ENCODE results near the gene ANKRD39.

ANKRD39 gene

GRCh38 chr2:96888072-96889011 is 30.5 kb upstream of the ANKRD39 start:
- no peak for DNase-seq (ENCODE audit: low read depth in 1 of 2, low spot score in 1 of 2)

DNA sequence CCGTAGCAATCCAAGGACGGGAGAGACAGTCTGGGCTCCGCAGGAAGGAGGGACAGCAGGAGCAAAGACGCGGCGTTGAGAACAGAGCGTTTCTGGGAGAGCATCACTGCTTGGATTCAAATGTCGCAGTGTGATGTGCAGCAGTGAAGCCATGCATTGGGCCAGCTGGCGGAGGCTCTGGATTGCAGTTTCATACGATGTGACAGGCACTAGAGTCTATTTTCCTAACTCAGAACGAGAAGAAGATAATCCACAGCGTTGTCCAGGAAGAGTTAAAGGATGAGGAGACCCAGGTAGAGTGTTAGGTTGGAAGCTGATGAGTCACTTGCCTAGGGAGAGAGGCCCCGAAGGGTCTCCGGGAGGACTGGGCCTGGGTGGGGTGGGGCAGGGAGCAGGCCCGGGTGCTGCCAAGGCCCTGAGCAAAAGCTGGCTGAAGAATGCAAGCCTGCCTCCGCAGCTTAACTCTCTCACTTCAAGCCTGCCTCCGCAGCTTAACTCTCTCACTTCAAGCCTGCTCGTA is 29.7 kb upstream of the ANKRD39 start:
- no peak for DNase-seq (ENCODE audit: low read depth in 1 of 2, low spot score in 1 of 2)

- no peak for DNase-seq (ENCODE audit: low read depth in 1 of 2, low spot score in 1 of 2)
Observed at GRCh38 chr2:96885432-96886347, 27.9 kb upstream of the ANKRD39 start.

DNA sequence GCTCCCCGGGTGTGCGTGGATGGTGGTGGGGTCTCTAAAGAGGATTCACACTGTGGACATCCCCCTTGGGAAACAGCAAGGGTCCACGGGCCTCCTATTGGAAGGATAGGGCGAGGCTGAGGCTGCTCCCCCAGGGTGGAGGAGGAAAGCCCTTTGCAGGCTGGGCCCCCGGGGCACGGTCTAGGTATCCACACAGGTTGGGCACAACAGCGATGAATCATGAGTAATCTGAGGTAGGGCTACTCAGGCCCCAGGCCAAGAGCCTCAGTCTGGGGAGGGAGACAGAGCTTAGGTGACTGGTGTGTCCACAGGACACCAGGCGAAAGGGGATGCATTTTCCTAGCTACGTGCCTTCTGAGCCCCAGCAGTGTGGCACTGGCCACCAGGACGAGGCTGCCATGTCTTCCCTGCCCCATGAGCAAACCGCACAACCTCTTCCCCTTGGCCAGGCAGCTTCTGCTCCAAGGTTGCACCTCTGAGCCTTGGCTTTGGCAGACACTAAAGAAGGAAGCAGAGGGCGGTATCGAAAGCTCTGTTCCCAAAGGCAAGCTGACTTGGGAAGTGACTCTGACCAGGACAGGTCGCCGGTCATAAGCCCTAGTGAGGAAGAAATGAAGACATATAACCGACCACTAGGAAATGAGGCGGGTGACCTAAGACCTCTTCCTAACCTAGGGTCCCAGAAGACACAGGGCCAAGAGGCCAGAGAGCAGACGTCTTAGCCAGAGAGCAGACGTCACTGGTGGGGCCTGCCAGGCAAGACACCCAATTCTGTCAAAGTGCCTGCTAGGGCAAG is 26.7 kb upstream of the ANKRD39 start:
- no peak for DNase-seq (ENCODE audit: low read depth in 1 of 2, low spot score in 1 of 2)

DNA sequence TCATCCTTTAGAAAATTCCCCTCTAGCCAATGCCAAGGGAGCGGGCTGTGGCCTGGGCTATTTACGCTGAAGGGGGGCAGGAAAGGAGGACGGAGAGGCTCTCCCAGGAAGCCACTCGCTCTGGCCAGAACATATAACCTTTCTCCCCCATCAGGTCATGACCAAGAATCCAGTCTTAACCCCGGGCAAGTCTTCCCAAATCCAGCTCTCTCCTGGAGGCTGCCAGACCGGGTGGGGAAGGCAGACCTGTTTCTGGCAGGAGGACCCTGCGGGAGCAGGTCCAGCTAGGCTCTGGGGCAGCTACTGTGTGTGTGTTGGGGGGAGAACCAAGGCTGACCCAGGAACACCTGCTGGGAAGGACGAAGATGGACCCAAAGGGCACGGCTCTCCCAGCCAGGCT is 25.5 kb upstream of the ANKRD39 start:
- DNase-seq (ENCODE audit: low read depth in 1 of 2, low spot score in 1 of 2): no peak

GRCh38 chr2:96882906-96883305 is 25.1 kb upstream of the ANKRD39 start:
- DNase-seq (ENCODE audit: low read depth in 1 of 2, low spot score in 1 of 2): no peak

GRCh38 chr2:96882230-96882629 is 24.4 kb upstream of the ANKRD39 start:
- no peak for DNase-seq (ENCODE audit: low read depth in 1 of 2, low spot score in 1 of 2)

DNA sequence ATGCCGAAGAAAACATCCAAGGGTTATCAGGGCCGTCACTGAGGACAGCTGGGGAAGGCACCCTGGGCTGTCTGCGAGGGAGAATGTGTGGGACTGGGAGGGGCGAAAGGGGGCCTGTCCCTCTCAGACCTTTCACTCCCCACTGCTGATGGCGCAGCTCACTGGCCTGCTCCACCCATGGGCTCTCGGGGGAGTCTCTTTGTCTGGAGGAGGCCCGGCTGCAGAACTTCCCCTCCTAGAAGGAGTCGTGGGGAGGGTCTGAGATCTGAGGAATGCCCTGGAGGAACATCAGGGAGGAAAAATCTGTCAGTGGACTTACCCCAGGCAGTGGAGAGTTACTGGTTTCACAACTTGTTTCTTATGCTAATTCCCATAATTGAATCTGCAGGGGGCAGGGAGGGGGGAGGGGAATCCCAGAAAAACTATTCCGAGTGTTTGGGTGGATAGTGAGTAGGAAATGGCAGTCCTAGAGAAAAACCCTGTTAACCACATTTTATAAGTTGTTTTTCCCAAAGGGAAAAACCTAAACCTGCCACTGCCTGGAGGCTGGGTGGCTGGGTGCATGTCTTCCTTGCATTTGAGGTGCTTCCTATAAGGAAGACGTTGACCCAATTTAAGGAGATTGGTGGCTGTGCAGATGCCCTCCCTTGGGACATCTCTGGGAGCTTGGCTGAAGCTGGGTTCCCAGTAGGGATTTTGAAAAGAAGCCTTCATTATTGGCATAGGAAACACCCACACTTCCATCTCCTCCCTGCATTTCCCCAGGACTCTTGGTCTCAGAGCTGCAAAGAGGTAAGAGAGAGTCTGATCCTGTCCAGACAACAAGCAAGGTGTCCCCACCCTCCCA is 23.8 kb upstream of the ANKRD39 start:
- no peak for DNase-seq (ENCODE audit: low read depth in 1 of 2, low spot score in 1 of 2)

- DNase-seq (ENCODE audit: low read depth in 1 of 2, low spot score in 1 of 2): no peak
Observed at GRCh38 chr2:96880891-96881273, 23.1 kb upstream of the ANKRD39 start.

DNA sequence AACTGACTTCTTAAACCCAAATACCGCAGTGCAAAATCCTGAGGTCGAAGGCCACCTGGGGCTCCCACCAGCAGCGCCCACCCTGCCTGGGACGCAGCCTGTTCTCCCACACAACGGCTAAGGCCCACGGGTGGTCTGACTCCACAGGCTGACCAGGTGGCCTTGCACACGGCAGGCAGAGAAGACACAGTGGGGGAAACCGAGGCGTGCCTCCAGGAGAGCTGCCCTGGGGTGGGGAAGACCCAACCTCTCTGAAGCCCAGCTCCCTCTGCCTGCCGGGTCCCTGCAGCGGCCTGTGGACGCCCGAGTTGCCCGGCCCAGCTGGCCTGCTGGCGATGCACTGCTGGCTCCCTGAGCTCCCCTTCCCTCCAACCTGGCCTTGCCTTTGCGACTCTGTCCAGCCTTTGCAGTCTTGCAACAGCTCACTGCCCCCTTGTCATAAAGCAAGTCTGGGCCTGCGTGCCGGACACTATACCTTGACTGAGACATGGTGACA is 21.8 kb upstream of the ANKRD39 start:
- DNase-seq (ENCODE audit: low read depth in 1 of 2, low spot score in 1 of 2): no peak

DNA sequence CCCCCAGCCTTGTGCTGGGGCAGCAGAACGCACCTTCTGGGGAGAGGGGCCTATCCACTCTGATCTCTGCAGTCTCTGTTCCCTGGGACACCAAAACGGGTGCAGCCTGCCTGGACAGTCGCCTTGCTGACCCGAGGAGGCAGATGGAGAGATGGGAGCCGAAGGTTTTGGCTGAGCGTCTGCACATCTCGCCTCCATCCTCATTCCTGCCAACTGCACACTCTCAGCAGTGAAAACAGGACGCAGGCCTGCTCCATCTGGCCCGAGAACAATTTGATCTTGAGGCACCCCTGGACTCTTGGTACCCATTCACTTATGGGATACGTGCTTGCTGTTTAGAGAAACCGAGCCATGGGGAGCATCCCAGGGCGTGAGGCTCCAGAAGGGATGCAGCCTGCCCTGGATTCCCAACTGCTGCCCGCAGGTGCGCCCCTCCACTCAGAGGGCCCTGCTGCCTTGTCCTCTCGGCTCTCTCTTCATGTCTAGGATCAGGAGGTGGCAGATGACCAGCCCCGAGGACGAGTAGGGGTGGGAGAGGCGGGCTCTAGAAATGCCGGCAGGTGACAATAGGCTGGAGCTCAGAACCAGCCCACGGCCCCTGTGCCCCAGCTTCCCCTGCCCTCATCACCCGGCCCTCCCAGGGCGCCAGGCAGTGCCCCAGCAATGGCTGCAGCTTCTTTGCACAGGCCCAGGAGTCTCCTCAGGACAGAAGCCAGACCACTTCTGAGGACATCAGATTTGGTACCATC is 21.2 kb upstream of the ANKRD39 start:
- DNase-seq (ENCODE audit: low read depth in 1 of 2, low spot score in 1 of 2): no peak

DNA sequence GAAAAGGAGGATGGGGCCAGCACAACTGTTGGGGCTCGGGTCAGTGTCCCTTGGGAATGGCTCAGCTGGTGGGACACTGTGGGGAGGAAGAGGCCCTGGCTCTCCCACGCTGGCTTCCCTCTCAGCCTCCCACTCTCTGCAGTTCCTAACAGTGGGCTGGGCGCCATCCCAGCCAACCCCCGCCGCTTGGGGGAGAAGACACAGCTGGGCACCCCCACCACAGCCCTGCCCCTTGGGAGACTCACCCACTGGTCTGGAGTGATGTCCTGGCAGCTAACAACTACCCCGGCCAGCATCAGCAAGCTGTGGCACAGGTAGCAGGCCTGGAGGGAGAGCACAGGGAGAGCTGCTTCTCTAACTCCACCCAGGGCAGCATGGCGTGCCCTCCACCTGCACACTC is 20.4 kb upstream of the ANKRD39 start:
- no peak for DNase-seq (ENCODE audit: low read depth in 1 of 2, low spot score in 1 of 2)

DNA sequence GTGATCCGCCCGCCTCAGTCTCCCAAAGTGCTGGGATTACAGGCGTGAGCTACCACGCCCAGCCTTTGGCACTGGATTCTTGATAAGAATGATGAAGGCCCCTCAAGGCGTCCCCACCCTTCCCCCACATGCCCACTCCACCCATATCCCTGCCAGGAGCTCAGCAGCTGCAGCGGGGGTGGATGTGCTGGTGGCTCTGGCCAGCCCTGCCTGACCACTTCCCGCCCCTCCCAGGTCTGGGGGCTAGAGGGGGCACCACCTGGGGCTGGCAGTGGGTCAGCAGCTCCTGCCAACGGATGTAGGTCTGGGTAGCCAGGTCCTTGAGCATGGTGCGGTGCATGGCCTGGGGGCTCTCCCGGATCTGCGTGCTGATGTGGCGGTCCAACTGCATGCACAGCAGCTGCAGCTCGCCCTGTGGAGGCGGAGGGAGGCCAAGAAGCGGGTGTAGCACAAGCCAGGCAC is 19.8 kb upstream of the ANKRD39 start:
- DNase-seq (ENCODE audit: low read depth in 1 of 2, low spot score in 1 of 2): no peak

DNA sequence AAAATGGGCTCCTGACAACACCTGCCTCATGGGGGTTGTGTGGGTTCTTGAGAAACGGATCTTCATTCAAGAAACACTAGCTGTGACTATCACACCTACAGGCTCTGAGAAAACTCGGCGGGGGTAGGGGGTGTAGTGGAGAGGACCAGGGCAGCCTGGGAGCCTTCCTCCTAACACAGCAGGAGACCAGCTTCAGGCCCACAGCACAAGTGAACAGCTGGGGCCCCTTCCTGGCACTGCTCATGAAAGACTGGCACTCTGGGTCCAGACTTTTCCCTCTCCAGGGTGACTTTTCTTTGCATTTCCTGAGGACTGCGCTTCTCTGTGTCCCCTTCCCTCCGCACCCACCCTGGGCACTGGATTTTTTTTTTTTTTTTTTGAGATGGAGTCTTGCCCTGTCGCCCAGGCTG is 19.2 kb upstream of the ANKRD39 start:
- DNase-seq (ENCODE audit: low read depth in 1 of 2, low spot score in 1 of 2): no peak

DNA sequence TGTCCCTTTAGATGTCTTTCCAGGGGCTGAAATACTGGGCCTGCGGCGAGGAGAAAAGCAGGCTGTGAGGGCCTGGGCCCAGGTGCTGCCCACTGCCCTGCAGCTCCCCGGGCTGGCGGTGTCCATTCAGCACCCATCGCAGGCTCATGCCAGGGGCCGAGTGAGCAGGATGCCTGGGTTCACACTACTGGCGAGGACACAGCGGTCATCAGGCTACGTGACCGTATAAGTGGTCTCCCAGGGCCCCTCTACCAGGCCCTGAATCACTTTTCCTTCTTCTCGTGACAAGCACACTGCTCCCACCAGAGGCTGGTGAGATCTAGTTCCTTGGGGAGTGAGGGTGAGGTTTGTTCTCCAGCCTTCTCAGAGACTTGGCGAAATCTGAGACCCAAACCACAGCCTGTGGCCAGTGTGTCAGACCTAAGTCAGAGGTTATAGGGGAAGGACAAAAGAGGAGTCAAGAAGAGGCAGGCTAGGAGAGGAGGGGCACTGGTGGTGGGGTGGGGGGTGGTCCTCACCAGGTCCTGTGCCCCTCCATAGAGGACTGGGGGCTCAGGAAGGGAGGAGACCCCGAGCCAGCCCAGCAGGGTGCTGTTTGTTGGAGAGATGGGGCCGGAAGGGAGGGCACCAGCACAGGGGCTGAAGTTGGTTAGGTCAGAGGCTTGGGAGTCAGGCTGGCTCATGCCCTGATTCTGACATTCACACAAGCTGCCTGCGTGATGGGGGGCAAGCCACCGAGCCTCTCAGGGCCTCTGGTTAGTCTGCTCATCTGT is 18.6 kb upstream of the ANKRD39 start:
- DNase-seq (ENCODE audit: low read depth in 1 of 2, low spot score in 1 of 2): no peak

DNA sequence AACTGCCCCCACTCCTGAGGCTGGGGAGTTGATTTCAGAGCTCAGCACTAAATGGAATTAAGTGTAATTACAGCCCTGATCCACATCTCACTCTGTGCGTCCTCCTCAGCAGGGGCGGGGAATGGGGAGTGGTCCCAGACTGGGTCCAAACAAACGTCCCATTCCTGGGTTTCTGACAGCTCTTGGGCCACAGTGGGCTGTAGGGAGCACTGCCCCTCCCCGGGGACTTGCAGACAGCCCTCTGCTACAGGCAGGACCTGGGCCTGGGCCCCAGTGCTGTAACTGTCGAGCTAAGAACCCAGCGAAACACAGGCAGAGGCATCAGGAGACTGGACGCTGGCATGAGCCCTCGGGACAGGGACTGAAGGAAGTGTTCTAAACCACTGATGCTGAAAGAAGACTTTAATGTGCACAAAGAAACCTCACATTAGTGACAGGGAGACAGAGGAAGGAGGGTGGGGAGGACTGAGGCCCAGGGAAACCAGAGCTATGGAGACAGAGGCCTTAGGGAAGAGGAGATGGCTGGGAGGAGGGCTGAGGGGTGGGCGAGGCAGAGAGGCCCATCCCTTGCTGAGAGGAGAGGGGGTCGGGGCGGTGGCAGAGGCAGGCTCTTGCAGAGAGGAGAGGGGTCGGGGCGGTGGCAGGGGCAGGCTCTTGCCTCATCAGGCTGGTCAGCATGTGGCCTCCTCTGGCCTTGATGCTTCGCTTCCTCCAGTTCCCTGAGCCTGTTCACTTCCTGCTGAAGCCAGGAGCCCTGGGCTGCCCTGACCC is 17.9 kb upstream of the ANKRD39 start:
- DNase-seq (ENCODE audit: low read depth in 1 of 2, low spot score in 1 of 2): no peak

DNA sequence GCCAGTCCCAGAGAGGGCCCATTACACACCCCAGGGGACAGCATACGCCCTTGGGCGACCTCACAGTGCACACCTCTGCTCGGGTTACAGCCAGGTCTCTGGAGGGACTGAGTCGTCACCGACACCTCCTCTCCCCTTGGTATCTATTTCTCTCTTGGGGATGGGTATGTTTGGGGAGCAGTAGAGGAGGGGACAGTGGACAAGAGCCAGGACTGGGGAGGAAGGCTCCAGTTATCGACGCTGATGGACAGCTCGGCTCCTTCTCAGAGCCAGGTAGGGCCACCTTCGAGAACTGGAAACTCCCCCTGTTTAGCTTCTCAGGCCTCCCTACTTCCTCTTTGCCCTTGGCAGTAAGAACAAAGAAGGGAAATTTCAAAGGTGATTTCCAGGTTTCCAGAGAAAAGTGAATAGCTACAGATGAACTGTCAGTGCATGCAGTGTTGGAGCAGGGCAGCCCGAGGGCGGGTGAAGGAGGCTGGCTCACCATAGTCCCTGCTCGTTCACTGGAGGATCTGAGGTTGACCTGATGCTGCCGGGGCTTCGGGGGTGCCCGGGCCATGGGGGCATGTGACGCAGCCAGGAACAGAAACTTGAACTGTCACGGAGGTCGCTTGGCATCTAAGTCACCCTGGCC is 16.5 kb upstream of the ANKRD39 start:
- DNase-seq (ENCODE audit: low read depth in 1 of 2, low spot score in 1 of 2): no peak

All from activated CD4-positive, alpha-beta T cell treated with anti-CD3 and anti-CD28 coated beads, Interleukin-2, amount 50 U/mL, for 24 hours (primary cell).